HUES48 (cell line): ENCODE data around the gene TEX261.

Experiments
- H3K27ac ChIP-seq: one replicate; pipeline ENCODE4 v1.7.0; 2013; ENCODE audit warnings: low read depth, low read length, inconsistent platforms
- H3K27me3 ChIP-seq: 2 replicates; pipeline ENCODE4 v1.6.1; 2013; ENCODE audit warnings: mild to moderate bottlenecking, low read length; ENCODE audit not compliant: control insufficient read depth, insufficient read depth
- H3K36me3 ChIP-seq: 2 replicates; pipeline ENCODE4 v1.6.1; 2013; ENCODE audit warnings: low read length; ENCODE audit not compliant: control insufficient read depth, insufficient read depth
- H3K4me1 ChIP-seq: 2 replicates; pipeline ENCODE4 v1.6.1; 2013; ENCODE audit warnings: mild to moderate bottlenecking, low read length; ENCODE audit not compliant: control insufficient read depth, insufficient read depth
- H3K4me3 ChIP-seq: 2 replicates; pipeline ENCODE4 v1.5.1; 2013; ENCODE audit warnings: mild to moderate bottlenecking, low read depth, low read length
- H3K9ac ChIP-seq: 2 replicates; pipeline ENCODE4 v1.6.1; 2013; ENCODE audit warnings: mild to moderate bottlenecking, low read depth, low read length, moderate library complexity
- H3K9me3 ChIP-seq: 2 replicates; pipeline ENCODE4 v1.6.1; 2013; ENCODE audit warnings: low read length; ENCODE audit not compliant: control insufficient read depth, insufficient read depth

Gene TEX261

GRCh38 chr2:70987386-70987785 is 7.3 kb downstream of the TEX261 start:
- no peak overlapping the region for H3K9ac ChIP-seq
- H3K27me3 ChIP-seq = no peaks in the 10 kb centered on the region; the same call in 1 of the 2 replicates
- no peaks in the 10 kb centered on the region for H3K4me1 ChIP-seq
- no peaks in the 10 kb centered on the region for H3K9me3 ChIP-seq
- no peak overlapping the region for H3K4me3 ChIP-seq
- H3K27ac ChIP-seq = no peak overlapping the region
- H3K36me3 ChIP-seq = peaks cover 36% of the 10 kb centered on the region

- Histone ChIP-seq H3K36me3 (peaks cover 36% of the 10 kb centered on the region), H3K27ac (no peak overlapping the region), H3K9ac (no peak overlapping the region), H3K27me3 (no peaks in the 10 kb centered on the region; the same call in 1 of the 2 replicates), H3K9me3 (no peaks in the 10 kb centered on the region), H3K4me3 (no peak overlapping the region), H3K4me1 (no peaks in the 10 kb centered on the region)
Observed at GRCh38 chr2:70986499-70987189, 8.0 kb downstream of the TEX261 start.

- Histone ChIP-seq H3K36me3 (peaks cover 36% of the 10 kb centered on the region), H3K27me3 (no peaks in the 10 kb centered on the region; the same call in 1 of the 2 replicates), H3K27ac (no peak overlapping the region), H3K9me3 (no peaks in the 10 kb centered on the region), H3K4me1 (no peaks in the 10 kb centered on the region), H3K9ac (no peak overlapping the region), H3K4me3 (no peak overlapping the region)
Observed at GRCh38 chr2:70985956-70986355, 8.7 kb downstream of the TEX261 start.

GRCh38 chr2:70985283-70985688 is 9.4 kb downstream of the TEX261 start:
- H3K27me3 ChIP-seq = no peaks in the 10 kb centered on the region; the same call in 1 of the 2 replicates
- no peak overlapping the region for H3K4me3 ChIP-seq
- H3K27ac ChIP-seq = no peak overlapping the region
- no peaks in the 10 kb centered on the region for H3K9me3 ChIP-seq
- H3K4me1 ChIP-seq = no peaks in the 10 kb centered on the region
- peaks cover 33% of the 10 kb centered on the region for H3K36me3 ChIP-seq
- H3K9ac ChIP-seq = no peak overlapping the region

- Histone ChIP-seq H3K9me3 (no peaks in the 10 kb centered on the region), H3K27ac (no peak overlapping the region), H3K9ac (no peak overlapping the region), H3K4me1 (no peaks in the 10 kb centered on the region), H3K4me3 (peak overlapping the region; percentile 39; the same call in 1 of the 2 replicates), H3K36me3 (peaks cover 28% of the 10 kb centered on the region), H3K27me3 (peaks cover 4% of the 10 kb centered on the region)
Observed at GRCh38 chr2:70984576-70985282, 9.9 kb downstream of the TEX261 start.

GRCh38 chr2:70984228-70984575 is 10.5 kb downstream of the TEX261 start:
- Histone ChIP-seq H3K27ac (no peak overlapping the region), H3K9me3 (no peaks in the 10 kb centered on the region), H3K36me3 (peaks cover 22% of the 10 kb centered on the region), H3K9ac (no peak overlapping the region), H3K4me3 (no peak overlapping the region), H3K27me3 (peaks cover 10% of the 10 kb centered on the region), H3K4me1 (0 out of 2 replicates have a peak, but pooled peaks cover 2% of the 10 kb centered on the region)

GRCh38 chr2:70983506-70984227 is 11.0 kb downstream of the TEX261 start:
- Histone ChIP-seq H3K9ac (no peak overlapping the region), H3K4me1 (0 out of 2 replicates have a peak, but pooled peaks cover 4% of the 10 kb centered on the region), H3K9me3 (no peaks in the 10 kb centered on the region), H3K36me3 (peaks cover 17% of the 10 kb centered on the region), H3K27me3 (peaks cover 15% of the 10 kb centered on the region), H3K27ac (no peak overlapping the region), H3K4me3 (no peak overlapping the region)

GRCh38 chr2:70982971-70983370 is 11.7 kb downstream of the TEX261 start:
- Histone ChIP-seq H3K27ac (no peak overlapping the region), H3K27me3 (peaks cover 22% of the 10 kb centered on the region), H3K36me3 (peaks cover 10% of the 10 kb centered on the region), H3K9me3 (no peaks in the 10 kb centered on the region), H3K9ac (no peak overlapping the region), H3K4me1 (peaks cover 7% of the 10 kb centered on the region), H3K4me3 (no peak overlapping the region)

- Histone ChIP-seq H3K4me3 (no peak overlapping the region), H3K4me1 (peaks cover 11% of the 10 kb centered on the region), H3K9me3 (no peaks in the 10 kb centered on the region), H3K9ac (no peak overlapping the region), H3K27me3 (peaks cover 27% of the 10 kb centered on the region), H3K27ac (no peak overlapping the region), H3K36me3 (peaks cover 2% of the 10 kb centered on the region)
Observed at GRCh38 chr2:70981866-70982810, 12.5 kb downstream of the TEX261 start.

- Histone ChIP-seq H3K9ac (no peak overlapping the region), H3K9me3 (no peaks in the 10 kb centered on the region), H3K27me3 (peaks cover 27% of the 10 kb centered on the region), H3K4me1 (peaks cover 13% of the 10 kb centered on the region), H3K36me3 (peaks cover 2% of the 10 kb centered on the region), H3K27ac (no peak overlapping the region), H3K4me3 (no peak overlapping the region)
Observed at GRCh38 chr2:70981421-70981820, 13.3 kb downstream of the TEX261 start.
